Stimulated activated CD4-positive, alpha-beta T cell treated with anti-CD3 and anti-CD28 coated beads, TNF-alpha, amount 100 ng/mL, for 1 hour (primary cell): ENCODE data around the gene AKT2.
A peak's percentile ranks its signal among the peaks of the same experiment; 100 is the strongest.

Experiments used
- DNase-seq, 3 donors: peaks; one replicate each; pipeline ENCODE4 v3.0.0-alpha.2; 2020; ENCODE audit warnings: low read depth in 3 of 3, low spot score in 1 of 3

The AKT2 gene

GRCh38 chr19:40302224-40303011 lies 17.3 kb upstream of the AKT2 start:
- DNase-seq: no peak

- DNase-seq: no peak
Measured at GRCh38 chr19:40300668-40301067, 15.5 kb upstream of the AKT2 start.

- no peak for DNase-seq
Measured at GRCh38 chr19:40298026-40298425, 12.9 kb upstream of the AKT2 start.

GRCh38 chr19:40294560-40294959 lies 9.4 kb upstream of the AKT2 start:
- DNase-seq: no peak

- no peak for DNase-seq
Measured at GRCh38 chr19:40286971-40287421, 1.9 kb upstream of the AKT2 start.

GRCh38 chr19:40286235-40286970 lies 1.3 kb upstream of the AKT2 start:
- DNase-seq: no peak

- peak; percentile 89 to 98 (median 97) for DNase-seq
Measured at GRCh38 chr19:40285353-40286234, 449 bp upstream of the AKT2 start.

GRCh38 chr19:40284251-40284500 lies 969 bp downstream of the AKT2 start:
- DNase-seq: no peak

- DNase-seq: no peak
Measured at GRCh38 chr19:40283414-40284250, 1.5 kb downstream of the AKT2 start.

GRCh38 chr19:40282920-40283319 lies 2.2 kb downstream of the AKT2 start:
- DNase-seq: no peak

- DNase-seq: no peak
Measured at GRCh38 chr19:40282209-40282580, 3.0 kb downstream of the AKT2 start.

- no peak for DNase-seq
Measured at GRCh38 chr19:40281381-40282208, 3.5 kb downstream of the AKT2 start.

GRCh38 chr19:40280608-40281221 lies 4.4 kb downstream of the AKT2 start:
- DNase-seq: no peak

GRCh38 chr19:40279761-40280607 lies 5.2 kb downstream of the AKT2 start:
- DNase-seq: no peak

- DNase-seq: no peak
Measured at GRCh38 chr19:40279120-40279551, 6.0 kb downstream of the AKT2 start.

GRCh38 chr19:40278361-40279035 lies 6.6 kb downstream of the AKT2 start:
- no peak for DNase-seq

GRCh38 chr19:40277356-40278059 lies 7.6 kb downstream of the AKT2 start:
- DNase-seq: no peak
